ENCODE results near the gene SGCG.
"Not testable (repeated sequence)": the region's sequence is repeated elsewhere in the genome, so short reads cannot be mapped to it uniquely, and the experiment has no call there.

Gene SGCG

DNA sequence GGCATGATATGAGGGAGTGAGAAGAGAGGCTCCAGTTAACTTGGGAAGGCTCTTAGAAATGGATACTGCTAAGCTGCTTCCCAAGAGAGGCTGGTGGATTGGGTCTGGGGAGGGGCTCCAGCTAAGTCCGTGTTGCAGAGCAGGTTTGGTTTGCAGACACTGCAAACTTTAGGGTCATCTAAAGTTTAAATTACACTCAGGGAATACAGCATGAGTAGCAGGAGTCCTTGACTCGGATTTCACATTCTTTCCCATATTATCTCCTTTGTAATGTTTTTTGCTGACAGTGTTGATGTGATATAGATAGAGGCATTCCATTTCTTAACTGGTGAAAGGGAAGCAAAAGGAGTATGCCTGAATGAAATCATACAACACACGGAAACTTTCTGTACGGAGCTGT lies 31.9 kb downstream of the SGCG start:
- no peaks in the 10 kb centered on the region for H3K27me3 ChIP-seq (ENCODE audit: control insufficient read depth in 1 of 2, insufficient read depth in 2 of 2, low read length in 2 of 2)
- H3K27ac ChIP-seq (ENCODE audit: low read length) = no peak overlapping the region
- H3K9me3 ChIP-seq (ENCODE audit: control insufficient read depth in 2 of 2, low read length in 2 of 2) = no peaks in the 10 kb centered on the region
- no peaks in the 10 kb centered on the region for H3K4me1 ChIP-seq (ENCODE audit: control insufficient read depth, insufficient read depth, low read length)
- no peaks in the 10 kb centered on the region for H3K36me3 ChIP-seq (ENCODE audit: control insufficient read depth in 2 of 2, insufficient read depth in 2 of 2, low read length in 2 of 2)
- no peak overlapping the region for H3K9ac ChIP-seq (ENCODE audit: low read length in 2 of 2)
- no peak overlapping the region for H3K4me3 ChIP-seq (ENCODE audit: low read length in 2 of 2)

DNA sequence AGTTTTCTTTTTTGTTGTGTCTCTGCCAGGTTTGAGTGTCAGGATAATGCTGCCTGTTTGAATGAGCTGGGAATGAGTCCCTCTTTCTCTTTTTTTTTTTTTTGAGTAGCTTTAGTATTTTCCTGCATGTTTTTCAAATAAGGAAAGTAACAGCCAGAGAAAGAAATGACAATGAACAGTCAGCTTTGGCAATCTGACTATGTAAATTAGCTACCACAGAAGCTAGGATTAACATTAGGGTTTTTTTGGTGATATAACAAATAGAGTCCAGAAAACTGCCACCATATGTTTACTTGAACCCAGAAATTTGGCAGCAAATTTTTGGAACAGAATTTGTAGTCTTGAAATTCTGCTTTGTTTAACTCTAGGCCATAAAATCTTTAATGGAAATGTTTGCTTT lies 50.5 kb downstream of the SGCG start:
- Histone ChIP-seq H3K9ac (ENCODE audit: low read length in 2 of 2) (no peak overlapping the region), H3K4me3 (ENCODE audit: low read length in 2 of 2) (no peak overlapping the region), H3K36me3 (ENCODE audit: control insufficient read depth in 2 of 2, insufficient read depth in 2 of 2, low read length in 2 of 2) (no peaks in the 10 kb centered on the region), H3K4me1 (ENCODE audit: control insufficient read depth, insufficient read depth, low read length) (no peaks in the 10 kb centered on the region), H3K9me3 (ENCODE audit: control insufficient read depth in 2 of 2, low read length in 2 of 2) (no peaks in the 10 kb centered on the region), H3K27ac (ENCODE audit: low read length) (no peak overlapping the region), H3K27me3 (ENCODE audit: control insufficient read depth in 1 of 2, insufficient read depth in 2 of 2, low read length in 2 of 2) (no peaks in the 10 kb centered on the region)

GRCh38 chr13:23235994-23236393 lies 55.2 kb downstream of the SGCG start:
- no peaks in the 10 kb centered on the region for H3K36me3 ChIP-seq (ENCODE audit: control insufficient read depth in 2 of 2, insufficient read depth in 2 of 2, low read length in 2 of 2)
- no peak overlapping the region for H3K27ac ChIP-seq (ENCODE audit: low read length)
- H3K4me1 ChIP-seq (ENCODE audit: control insufficient read depth, insufficient read depth, low read length) = no peaks in the 10 kb centered on the region
- no peaks in the 10 kb centered on the region for H3K9me3 ChIP-seq (ENCODE audit: control insufficient read depth in 2 of 2, low read length in 2 of 2)
- H3K27me3 ChIP-seq (ENCODE audit: control insufficient read depth in 1 of 2, insufficient read depth in 2 of 2, low read length in 2 of 2) = no peaks in the 10 kb centered on the region
- H3K4me3 ChIP-seq (ENCODE audit: low read length in 2 of 2) = no peak overlapping the region
- H3K9ac ChIP-seq (ENCODE audit: low read length in 2 of 2) = no peak overlapping the region

- H3K36me3 ChIP-seq (ENCODE audit: control insufficient read depth in 2 of 2, insufficient read depth in 2 of 2, low read length in 2 of 2) = no peaks in the 10 kb centered on the region
- no peaks in the 10 kb centered on the region for H3K4me1 ChIP-seq (ENCODE audit: control insufficient read depth, insufficient read depth, low read length)
- no peak overlapping the region for H3K9ac ChIP-seq (ENCODE audit: low read length in 2 of 2)
- H3K4me3 ChIP-seq (ENCODE audit: low read length in 2 of 2) = no peak overlapping the region
- H3K27ac ChIP-seq (ENCODE audit: low read length) = no peak overlapping the region
- no peaks in the 10 kb centered on the region for H3K27me3 ChIP-seq (ENCODE audit: control insufficient read depth in 1 of 2, insufficient read depth in 2 of 2, low read length in 2 of 2)
- peaks cover 0 to 2% of the 10 kb centered on the region in 2 donors for H3K9me3 ChIP-seq (ENCODE audit: control insufficient read depth in 2 of 2, low read length in 2 of 2)
These were observed 62.3 kb downstream of the SGCG start for GRCh38 chr13:23243066-23243465.

DNA sequence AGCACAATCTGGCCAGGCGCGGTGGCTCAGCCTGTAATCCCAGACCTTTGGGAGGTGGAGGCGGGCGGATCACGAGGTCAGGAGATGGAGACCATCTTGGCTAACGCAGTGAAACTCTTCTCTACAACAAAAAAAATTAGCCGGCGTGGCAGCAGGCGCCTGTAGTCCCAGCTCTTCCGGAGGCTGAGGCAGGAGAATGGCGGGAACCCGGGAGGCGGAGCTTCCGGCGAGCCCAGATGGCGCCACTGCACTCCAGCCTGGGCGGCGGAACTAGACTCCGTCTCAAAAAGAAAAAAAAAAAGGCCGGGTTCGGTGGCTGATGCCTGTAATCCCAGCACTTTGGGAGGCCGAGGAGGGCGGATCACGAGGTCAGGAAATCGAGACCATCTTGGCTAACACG lies 67.6 kb downstream of the SGCG start:
- H3K9me3 ChIP-seq (ENCODE audit: control insufficient read depth in 2 of 2, low read length in 2 of 2); H3K4me1 ChIP-seq (ENCODE audit: control insufficient read depth, insufficient read depth, low read length); H3K4me3 ChIP-seq (ENCODE audit: low read length in 2 of 2); H3K9ac ChIP-seq (ENCODE audit: low read length in 2 of 2); H3K36me3 ChIP-seq (ENCODE audit: control insufficient read depth in 2 of 2, insufficient read depth in 2 of 2, low read length in 2 of 2); H3K27ac ChIP-seq (ENCODE audit: low read length); H3K27me3 ChIP-seq (ENCODE audit: control insufficient read depth in 1 of 2, insufficient read depth in 2 of 2, low read length in 2 of 2): not testable (repeated sequence)

- Histone ChIP-seq H3K4me3 (ENCODE audit: low read length in 2 of 2) (no peak overlapping the region), H3K9ac (ENCODE audit: low read length in 2 of 2) (no peak overlapping the region), H3K27me3 (ENCODE audit: control insufficient read depth in 1 of 2, insufficient read depth in 2 of 2, low read length in 2 of 2) (no peaks in the 10 kb centered on the region), H3K27ac (ENCODE audit: low read length) (no peak overlapping the region), H3K36me3 (ENCODE audit: control insufficient read depth in 2 of 2, insufficient read depth in 2 of 2, low read length in 2 of 2) (no peaks in the 10 kb centered on the region), H3K4me1 (ENCODE audit: control insufficient read depth, insufficient read depth, low read length) (no peaks in the 10 kb centered on the region), H3K9me3 (ENCODE audit: control insufficient read depth in 2 of 2, low read length in 2 of 2) (no peaks in the 10 kb centered on the region)
These were observed 73.7 kb downstream of the SGCG start for GRCh38 chr13:23254506-23254905.

DNA sequence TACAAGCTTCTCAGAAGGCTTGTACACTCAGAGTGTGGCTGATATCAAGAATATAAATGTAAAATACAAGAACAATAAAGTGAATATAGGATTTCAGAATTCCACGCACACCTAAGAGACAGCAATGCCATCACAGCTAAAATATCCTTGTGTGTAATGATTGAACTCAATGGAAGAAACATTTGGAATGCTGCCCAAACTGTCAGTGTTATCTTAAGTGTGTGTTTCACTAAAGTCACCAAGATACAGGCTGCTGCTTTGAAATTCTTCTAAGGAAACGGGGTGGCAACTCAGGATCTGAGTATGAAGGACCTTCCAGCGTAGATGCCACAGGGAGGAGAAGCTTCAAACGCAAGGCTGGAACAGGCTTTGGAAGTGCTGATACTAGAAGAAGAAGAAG lies 86.8 kb downstream of the SGCG start:
- Histone ChIP-seq H3K27me3 (ENCODE audit: control insufficient read depth in 1 of 2, insufficient read depth in 2 of 2, low read length in 2 of 2) (no peaks in the 10 kb centered on the region), H3K9me3 (ENCODE audit: control insufficient read depth in 2 of 2, low read length in 2 of 2) (no peaks in the 10 kb centered on the region), H3K4me3 (ENCODE audit: low read length in 2 of 2) (no peak overlapping the region)

DNA sequence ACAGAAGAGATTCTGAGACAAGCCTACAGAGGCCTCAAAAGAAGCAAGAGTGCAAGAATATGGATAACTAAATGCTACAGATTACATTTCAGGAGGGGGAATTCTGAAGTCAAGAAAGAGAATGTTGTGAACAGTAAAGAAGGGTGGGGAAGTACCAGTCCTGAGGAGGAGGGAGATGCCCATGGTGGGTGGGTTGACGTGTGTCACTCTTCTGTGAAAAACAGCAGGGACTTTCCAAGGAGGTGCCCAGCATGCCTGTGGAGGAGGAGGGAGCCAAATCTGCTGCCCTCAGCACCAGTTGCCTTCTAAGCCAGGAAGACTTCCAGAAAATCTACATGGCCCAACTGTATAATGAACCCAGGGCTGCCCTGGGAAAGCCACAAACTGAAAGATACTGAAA lies 87.7 kb downstream of the SGCG start:
- no peaks in the 10 kb centered on the region for H3K9me3 ChIP-seq (ENCODE audit: control insufficient read depth in 2 of 2, low read length in 2 of 2)
- no peak overlapping the region for H3K27ac ChIP-seq (ENCODE audit: low read length)
- no peaks in the 10 kb centered on the region for H3K36me3 ChIP-seq (ENCODE audit: control insufficient read depth in 2 of 2, insufficient read depth in 2 of 2, low read length in 2 of 2)
- no peaks in the 10 kb centered on the region for H3K4me1 ChIP-seq (ENCODE audit: control insufficient read depth, insufficient read depth, low read length)
- H3K4me3 ChIP-seq (ENCODE audit: low read length in 2 of 2) = no peak overlapping the region
- H3K27me3 ChIP-seq (ENCODE audit: control insufficient read depth in 1 of 2, insufficient read depth in 2 of 2, low read length in 2 of 2) = no peaks in the 10 kb centered on the region
- H3K9ac ChIP-seq (ENCODE audit: low read length in 2 of 2) = no peak overlapping the region

More for the DNA sequence above, 86.8 kb downstream of the SGCG start:
- Histone ChIP-seq H3K4me1 (ENCODE audit: control insufficient read depth, insufficient read depth, low read length) (no peaks in the 10 kb centered on the region), H3K9ac (ENCODE audit: low read length in 2 of 2) (no peak overlapping the region), H3K27ac (ENCODE audit: low read length) (no peak overlapping the region), H3K36me3 (ENCODE audit: control insufficient read depth in 2 of 2, insufficient read depth in 2 of 2, low read length in 2 of 2) (no peaks in the 10 kb centered on the region)

- Histone ChIP-seq H3K9ac (ENCODE audit: low read length in 2 of 2) (no peak overlapping the region), H3K4me1 (ENCODE audit: control insufficient read depth, insufficient read depth, low read length) (no peaks in the 10 kb centered on the region), H3K4me3 (ENCODE audit: low read length in 2 of 2) (no peak overlapping the region), H3K27ac (ENCODE audit: low read length) (no peak overlapping the region), H3K9me3 (ENCODE audit: control insufficient read depth in 2 of 2, low read length in 2 of 2) (no peaks in the 10 kb centered on the region), H3K36me3 (ENCODE audit: control insufficient read depth in 2 of 2, insufficient read depth in 2 of 2, low read length in 2 of 2) (no peaks in the 10 kb centered on the region), H3K27me3 (ENCODE audit: control insufficient read depth in 1 of 2, insufficient read depth in 2 of 2, low read length in 2 of 2) (no peaks in the 10 kb centered on the region)
These were observed 90.6 kb downstream of the SGCG start for GRCh38 chr13:23271331-23271730.

DNA sequence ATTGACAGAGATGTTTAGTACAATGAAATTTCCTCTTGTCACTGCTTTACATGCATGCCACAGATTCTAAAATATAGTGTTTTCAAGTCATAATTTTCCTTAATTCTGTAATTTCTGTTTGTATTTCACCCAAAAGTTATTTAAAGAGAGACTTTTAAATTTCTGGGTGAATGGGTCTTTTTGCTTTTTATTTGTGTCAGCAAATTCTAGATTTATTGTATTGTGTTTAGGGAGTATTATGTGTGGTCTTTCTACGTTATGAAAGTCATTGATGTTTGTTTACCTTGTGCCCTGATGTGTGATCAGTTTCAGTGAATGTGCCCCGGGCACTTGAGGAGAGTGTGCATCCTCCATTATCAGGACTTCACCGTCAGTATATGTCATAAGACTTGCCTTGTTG lies 92.7 kb downstream of the SGCG start:
- no peaks in the 10 kb centered on the region for H3K36me3 ChIP-seq (ENCODE audit: control insufficient read depth in 2 of 2, insufficient read depth in 2 of 2, low read length in 2 of 2)
- no peaks in the 10 kb centered on the region for H3K27me3 ChIP-seq (ENCODE audit: control insufficient read depth in 1 of 2, insufficient read depth in 2 of 2, low read length in 2 of 2)
- H3K9me3 ChIP-seq (ENCODE audit: control insufficient read depth in 2 of 2, low read length in 2 of 2) = no peaks in the 10 kb centered on the region
- H3K4me3 ChIP-seq (ENCODE audit: low read length in 2 of 2) = no peak overlapping the region
- H3K27ac ChIP-seq (ENCODE audit: low read length) = no peak overlapping the region
- no peak overlapping the region for H3K9ac ChIP-seq (ENCODE audit: low read length in 2 of 2)
- no peaks in the 10 kb centered on the region for H3K4me1 ChIP-seq (ENCODE audit: control insufficient read depth, insufficient read depth, low read length)

DNA sequence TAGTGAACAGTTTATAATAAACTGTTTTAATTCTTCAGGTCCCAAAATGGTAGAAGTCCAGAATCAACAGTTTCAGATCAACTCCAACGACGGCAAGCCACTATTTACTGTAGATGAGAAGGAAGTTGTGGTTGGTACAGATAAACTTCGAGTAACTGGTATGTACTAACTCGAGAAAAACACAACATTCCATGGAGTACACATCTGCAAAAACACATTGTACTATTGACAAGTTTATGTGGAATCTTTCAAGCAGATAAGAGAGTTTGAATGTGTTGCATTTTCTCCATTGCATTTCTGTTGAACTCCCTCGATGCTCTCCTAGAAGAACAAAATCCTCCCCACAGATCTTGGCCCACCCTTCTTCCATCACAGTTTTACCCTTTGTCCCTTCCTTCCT lies 98.5 kb downstream of the SGCG start:
- Histone ChIP-seq H3K4me3 (ENCODE audit: low read length in 2 of 2) (no peak overlapping the region), H3K9me3 (ENCODE audit: control insufficient read depth in 2 of 2, low read length in 2 of 2) (peaks cover 0 to 4% of the 10 kb centered on the region in 2 donors), H3K27me3 (ENCODE audit: control insufficient read depth in 1 of 2, insufficient read depth in 2 of 2, low read length in 2 of 2) (no peaks in the 10 kb centered on the region), H3K4me1 (ENCODE audit: control insufficient read depth, insufficient read depth, low read length) (no peaks in the 10 kb centered on the region), H3K27ac (ENCODE audit: low read length) (no peak overlapping the region), H3K36me3 (ENCODE audit: control insufficient read depth in 2 of 2, insufficient read depth in 2 of 2, low read length in 2 of 2) (no peaks in the 10 kb centered on the region), H3K9ac (ENCODE audit: low read length in 2 of 2) (no peak overlapping the region)

- no peak overlapping the region for H3K9ac ChIP-seq (ENCODE audit: low read length in 2 of 2)
- H3K27ac ChIP-seq (ENCODE audit: low read length) = no peak overlapping the region
- H3K9me3 ChIP-seq (ENCODE audit: control insufficient read depth in 2 of 2, low read length in 2 of 2) = no peaks in the 10 kb centered on the region
- no peaks in the 10 kb centered on the region for H3K36me3 ChIP-seq (ENCODE audit: control insufficient read depth in 2 of 2, insufficient read depth in 2 of 2, low read length in 2 of 2)
- no peaks in the 10 kb centered on the region for H3K27me3 ChIP-seq (ENCODE audit: control insufficient read depth in 1 of 2, insufficient read depth in 2 of 2, low read length in 2 of 2)
- H3K4me3 ChIP-seq (ENCODE audit: low read length in 2 of 2) = no peak overlapping the region
- no peaks in the 10 kb centered on the region for H3K4me1 ChIP-seq (ENCODE audit: control insufficient read depth, insufficient read depth, low read length)
These were observed 107.8 kb downstream of the SGCG start for GRCh38 chr13:23288564-23288963.

All from stomach smooth muscle (tissue), 2 donors.